Endodermal cell (in vitro differentiated cells): ENCODE measurements around the gene TMEM245. TPM values are rescaled to one million over a fixed set of nuclear protein-coding genes. Genes with fewer than 3 reads are reported as not detected.
A peak's percentile ranks its signal among the peaks of the same experiment; 100 is the strongest.
"Not testable (repeated sequence)": the region's sequence is repeated elsewhere in the genome, so short reads cannot be mapped to it uniquely, and the experiment has no call there.

Experiments
- DNase-seq: peaks from one replicate; pipeline ENCODE4 v3.0.0-alpha.2; 2017
- H3K27ac ChIP-seq: 2 replicates; pipeline ENCODE4 v1.5.1; 2013; ENCODE audit warnings: mild to moderate bottlenecking, low read depth, low read length, moderate library complexity
- H3K27me3 ChIP-seq: 2 replicates; pipeline ENCODE4 v1.6.1; 2013; ENCODE audit warnings: mild to moderate bottlenecking, low read length, moderate library complexity; ENCODE audit not compliant: insufficient read depth, control insufficient read depth, poor library complexity, severe bottlenecking
- H3K36me3 ChIP-seq: 2 replicates; pipeline ENCODE4 v1.7.0; 2013; ENCODE audit warnings: mild to moderate bottlenecking, low read length, moderate library complexity; ENCODE audit not compliant: control insufficient read depth, insufficient read depth
- H3K4me1 ChIP-seq: one replicate; pipeline ENCODE4 v1.7.0; 2013; ENCODE audit warnings: low read length; ENCODE audit not compliant: control insufficient read depth, insufficient read depth
- H3K4me3 ChIP-seq: 2 replicates; pipeline ENCODE4 v1.5.1; 2013; ENCODE audit warnings: mild to moderate bottlenecking, low read length, moderate library complexity
- H3K9ac ChIP-seq: 2 replicates; pipeline ENCODE4 v1.6.1; 2013; ENCODE audit warnings: mild to moderate bottlenecking, low read length, moderate library complexity; ENCODE audit not compliant: poor library complexity, severe bottlenecking; ENCODE audit errors: extremely low read depth
- H3K9me3 ChIP-seq: 2 replicates; pipeline ENCODE4 v1.6.1; 2013; ENCODE audit warnings: mild to moderate bottlenecking, low read length, moderate library complexity; ENCODE audit not compliant: control insufficient read depth
- H3K27ac Mint-ChIP-seq: 2 replicates; pipeline ENCODE4 v1.8.0; 2020; ENCODE audit warnings: mixed read lengths
- H3K27me3 Mint-ChIP-seq: 2 replicates; pipeline ENCODE4 v1.8.0; 2021; ENCODE audit warnings: mild to moderate bottlenecking, mixed read lengths; ENCODE audit not compliant: insufficient read depth
- H3K36me3 Mint-ChIP-seq: 2 replicates; pipeline ENCODE4 v1.8.0; 2020; ENCODE audit warnings: low read depth, mixed read lengths
- H3K4me1 Mint-ChIP-seq: 2 replicates; pipeline ENCODE4 v1.8.0; 2020; ENCODE audit warnings: mixed read lengths
- H3K4me3 Mint-ChIP-seq: 2 replicates; pipeline ENCODE4 v1.8.0; 2020; ENCODE audit warnings: mild to moderate bottlenecking, moderate library complexity, mixed read lengths
- H3K9me3 Mint-ChIP-seq: 2 replicates; pipeline ENCODE4 v1.8.0; 2020; ENCODE audit warnings: mild to moderate bottlenecking, mixed read lengths
- CTCF ChIP-seq: fragments of 200-600 bp; sonication (generic); conservative IDR thresholded peaks from 2 replicates; pipeline ENCODE4 v1.5.0; 2021; ENCODE audit warnings: antibody characterized with exemption, mild to moderate bottlenecking
- WGBS, 2 experiments: methylation state at CpG; one replicate each; pipeline versions ENCODE4 v1.1.5 to v1.1.7; 2013; ENCODE audit warnings: missing lambda C conversion rate in 2 of 2, mixed read lengths in 1 of 2; ENCODE audit not compliant: insufficient coverage in 1 of 2, insufficient read length in 1 of 2; 5-methylcytosine and 5-hydroxymethylcytosine counted together
- total RNA-seq, 2 donors: library from RNA; stranded (reverse); fragmentation: NEBNext Ultra II Directional in 1 of 2; extraction: Animal tissue kit (Norgen Biotek cat#: 25700) in 1 of 2; gene quantifications; 2 replicates in 1 of 2; 3 replicates in 1 of 2; pipeline ENCODE4 v1.2.1, GENCODE V29; 2021

Gene TMEM245
- total RNA-seq, 2 donors from 2014 or later: 42.8 to 55.0 TPM

- no peak for DNase-seq
- no peak overlapping the region for H3K4me3 ChIP-seq
- no peaks in the 10 kb centered on the region for H3K9me3 Mint-ChIP-seq
- peaks cover 2% of the 10 kb centered on the region for H3K4me1 Mint-ChIP-seq
- H3K27me3 ChIP-seq: no peaks in the 10 kb centered on the region
- H3K27me3 Mint-ChIP-seq: no peaks in the 10 kb centered on the region
- peaks cover 4% of the 10 kb centered on the region for H3K4me1 ChIP-seq
- no peak overlapping the region for H3K27ac ChIP-seq
- no peak overlapping the region for H3K4me3 Mint-ChIP-seq
- H3K9ac ChIP-seq: no peak overlapping the region
- peaks cover 73% of the 10 kb centered on the region for H3K36me3 ChIP-seq
- 92 to 100% methylated on average over 1 to 2 of the region's 2 CpGs for WGBS, 2 experiments
- H3K36me3 Mint-ChIP-seq: peaks cover 47% of the 10 kb centered on the region
- H3K9me3 ChIP-seq: no peaks in the 10 kb centered on the region
- H3K27ac Mint-ChIP-seq: no peak overlapping the region
- peak; percentile 50 for TF ChIP-seq CTCF
Measured at GRCh38 chr9:109063760-109064159, 56.0 kb downstream of the TMEM245 start.

GRCh38 chr9:109062543-109062942 is 57.2 kb downstream of the TMEM245 start:
- Histone ChIP-seq H3K4me3 (no peak overlapping the region), H3K36me3 (peaks cover 72% of the 10 kb centered on the region), H3K27ac (no peak overlapping the region), H3K9me3 (no peaks in the 10 kb centered on the region), H3K4me1 (peaks cover 4% of the 10 kb centered on the region), H3K9ac (no peak overlapping the region), H3K27me3 (no peaks in the 10 kb centered on the region)
- peaks cover 2% of the 10 kb centered on the region for H3K4me1 Mint-ChIP-seq
- TF ChIP-seq CTCF: no peak
- DNase-seq: no peak
- H3K4me3 Mint-ChIP-seq: no peak overlapping the region
- WGBS, 2 experiments: 92 to 93% methylated on average over 2 to 6 of the region's 6 CpGs
- peaks cover 51% of the 10 kb centered on the region for H3K36me3 Mint-ChIP-seq
- H3K9me3 Mint-ChIP-seq: no peaks in the 10 kb centered on the region
- H3K27ac Mint-ChIP-seq: no peak overlapping the region
- H3K27me3 Mint-ChIP-seq: no peaks in the 10 kb centered on the region

GRCh38 chr9:109060191-109060590 is 59.6 kb downstream of the TMEM245 start:
- Histone ChIP-seq H3K27ac (no peak overlapping the region), H3K36me3 (peaks cover 71% of the 10 kb centered on the region)

GRCh38 chr9:109053121-109053520 is 66.6 kb downstream of the TMEM245 start:
- not testable (repeated sequence) for DNase-seq, H3K27ac Mint-ChIP-seq, H3K9ac ChIP-seq, H3K27me3 ChIP-seq, H3K27ac ChIP-seq, H3K9me3 Mint-ChIP-seq, H3K4me3 Mint-ChIP-seq, H3K4me1 ChIP-seq, H3K27me3 Mint-ChIP-seq, H3K4me3 ChIP-seq
- peaks cover 11% of the 10 kb centered on the region for H3K9me3 ChIP-seq
- WGBS, 2 experiments: 93 to 99% methylated on average over 3 to 4 of the region's 4 CpGs
- H3K36me3 Mint-ChIP-seq: peaks cover 72% of the 10 kb centered on the region
- peaks cover 18% of the 10 kb centered on the region for H3K4me1 Mint-ChIP-seq
- peaks cover 73% of the 10 kb centered on the region for H3K36me3 ChIP-seq

More at GRCh38 chr9:109060191-109060590, 59.6 kb downstream of the TMEM245 start:
- H3K4me3 ChIP-seq: no peak overlapping the region
- H3K36me3 Mint-ChIP-seq: peaks cover 58% of the 10 kb centered on the region
- no peak overlapping the region for H3K9ac ChIP-seq
- no peaks in the 10 kb centered on the region for H3K9me3 Mint-ChIP-seq
- no peaks in the 10 kb centered on the region for H3K27me3 Mint-ChIP-seq
- H3K4me1 ChIP-seq: no peaks in the 10 kb centered on the region
- H3K4me3 Mint-ChIP-seq: no peak overlapping the region
- WGBS, 2 experiments: 0 to 64% methylated on average over 1 to 3 of the region's 3 CpGs
- DNase-seq: no peak
- H3K9me3 ChIP-seq: no peaks in the 10 kb centered on the region
- TF ChIP-seq CTCF: no peak
- H3K27ac Mint-ChIP-seq: no peak overlapping the region
- H3K27me3 ChIP-seq: no peaks in the 10 kb centered on the region
- H3K4me1 Mint-ChIP-seq: peaks cover 2% of the 10 kb centered on the region
